HepG2 (cell line): ENCODE results near the gene CPSF6. TPM values are rescaled to one million over a fixed set of nuclear protein-coding genes. Genes with fewer than 3 reads are reported as not detected.

Experiments
- AHR ChIP-seq: IDR thresholded peaks from 2 replicates; pipeline ENCODE4 v1.6.1; 2018; ENCODE audit warnings: missing genetic modification reagents, missing compliant biosample characterization
- ATAD3A ChIP-seq: sonication (generic); formaldehyde crosslinking; IDR thresholded peaks from 2 replicates; pipeline ENCODE4 v1.4.0; 2020; ENCODE audit warnings: missing genetic modification reagents
- ATF7-NPFF ChIP-seq: sonication (generic); formaldehyde crosslinking; IDR thresholded peaks from 2 replicates; pipeline ENCODE4 v1.8.1; 2023; ENCODE audit warnings: mild to moderate bottlenecking, low read depth, missing genetic modification reagents, moderate library complexity
- CAMTA2 ChIP-seq: sonication (generic); formaldehyde crosslinking; IDR thresholded peaks from 2 replicates; pipeline ENCODE4 v1.4.0; 2020; ENCODE audit warnings: mild to moderate bottlenecking, missing genetic modification reagents, borderline replicate concordance
- CBX1 ChIP-seq: IDR thresholded peaks from one replicate; pipeline ENCODE4 v1.6.1; 2016; ENCODE audit warnings: antibody characterized with exemption, low read depth
- FOXK2 ChIP-seq: fragments of 450-650 bp; IDR thresholded peaks from 2 replicates; pipeline ENCODE4 v1.6.1; 2016
- FOXP4 ChIP-seq: sonication (generic); formaldehyde crosslinking; IDR thresholded peaks from 2 replicates; pipeline ENCODE4 v1.4.0; 2020; ENCODE audit warnings: missing genetic modification reagents
- GTF2F1 ChIP-seq: fragments of 150-350 bp; IDR thresholded peaks from 2 replicates; pipeline ENCODE4 v1.6.1; 2014; ENCODE audit warnings: low read length
- HES4 ChIP-seq: sonication (generic); formaldehyde crosslinking; IDR thresholded peaks from 2 replicates; pipeline ENCODE4 v1.9.0; 2021; ENCODE audit warnings: mild to moderate bottlenecking, missing genetic modification reagents, borderline replicate concordance
- MBNL3 ChIP-seq: fragments of 250-450 bp; sonication (Bioruptor Pico); conservative IDR thresholded peaks from 2 replicates; pipeline ENCODE4 v1.8.0; 2022; ENCODE audit warnings: mild to moderate bottlenecking, inconsistent platforms
- NCOA2 ChIP-seq: sonication (generic); formaldehyde crosslinking; IDR thresholded peaks from 2 replicates; pipeline ENCODE4 v1.8.0; 2022; ENCODE audit warnings: inconsistent platforms
- NFRKB ChIP-seq: fragments of 450-650 bp; IDR thresholded peaks from 2 replicates; pipeline ENCODE4 v1.6.1; 2017
- PREB ChIP-seq: sonication (generic); formaldehyde crosslinking; IDR thresholded peaks from 2 replicates; pipeline ENCODE4 v1.4.0; 2020; ENCODE audit warnings: missing genetic modification reagents
- RORA ChIP-seq: sonication (generic); formaldehyde crosslinking; IDR thresholded peaks from 2 replicates; pipeline ENCODE4 v1.5.0; 2020; ENCODE audit warnings: mild to moderate bottlenecking, missing genetic modification reagents, moderate library complexity
- ZBTB46 ChIP-seq: sonication (generic); formaldehyde crosslinking; IDR thresholded peaks from 2 replicates; pipeline ENCODE4 v1.4.0; 2020; ENCODE audit warnings: mild to moderate bottlenecking, missing genetic modification reagents, borderline replicate concordance
- ZEB1 ChIP-seq: IDR thresholded peaks from 2 replicates; pipeline ENCODE4 v1.6.1; 2012; ENCODE audit warnings: mild to moderate bottlenecking, low read depth, inconsistent platforms; ENCODE audit not compliant: insufficient replicate concordance
- ZNF18 ChIP-seq: sonication (generic); formaldehyde crosslinking; IDR thresholded peaks from 2 replicates; pipeline ENCODE4 v1.8.0; 2022; ENCODE audit warnings: mild to moderate bottlenecking, missing genetic modification reagents; ENCODE audit not compliant: insufficient replicate concordance
- ZNF224 ChIP-seq: sonication (generic); formaldehyde crosslinking; IDR thresholded peaks from 2 replicates; pipeline ENCODE4 v1.5.0; 2020; ENCODE audit warnings: mild to moderate bottlenecking, missing genetic modification reagents
- ZNF674 ChIP-seq: sonication (generic); formaldehyde crosslinking; IDR thresholded peaks from 2 replicates; pipeline ENCODE4 v1.5.0; 2020; ENCODE audit warnings: low read depth, mild to moderate bottlenecking, missing genetic modification reagents
- ZNF710 ChIP-seq: sonication (generic); formaldehyde crosslinking; IDR thresholded peaks from 2 replicates; pipeline ENCODE4 v1.5.0; 2020; ENCODE audit warnings: mild to moderate bottlenecking, missing genetic modification reagents, borderline replicate concordance
- ZNF724P ChIP-seq: sonication (generic); formaldehyde crosslinking; IDR thresholded peaks from 2 replicates; pipeline ENCODE4 v1.8.0; 2022; ENCODE audit warnings: missing genetic modification reagents, borderline replicate concordance
- polyA plus RNA-seq, 8 experiments: library from polyadenylated mRNA; depleted of rRNA in 3 of 8; stranded (reverse) in 7 of 8; unstranded in 1 of 8; fragments of >200 nt; fragmentation: Illumina TruSeq in 4 of 8; extraction: Trizol in 4 of 8; gene quantifications; 2 replicates each; pipeline versions ENCODE4 v1.2.1 to v1.2.3, GENCODE V29; 2011 to 2016; ENCODE audit warnings: low read depth in 4 of 8, missing spikeins in 1 of 8, mixed read lengths in 1 of 8; ENCODE audit not compliant: insufficient read depth in 1 of 8
- total RNA-seq, 5 experiments: library from RNA; depleted of rRNA; stranded (reverse); fragments of >200 nt; fragmentation: Illumina TruSeq; extraction: Trizol; gene quantifications; 2 replicates each; pipeline ENCODE4 v1.2.3, GENCODE V29; 2016; ENCODE audit warnings: low read depth in 1 of 5

Gene CPSF6
- total and polyA plus RNA-seq, 2 of the 13 experiments (the other 11 are each of a cell fraction or from before 2014, with no cell fraction given): 41.8 to 71.0 TPM

GRCh38 chr12:69239352-69239921, at the start of gene CPSF6 (continued):
- TF ChIP-seq MBNL3: no peak
- TF ChIP-seq NFRKB: no peak
- no peak for TF ChIP-seq PREB (CRISPR knock-in tag)
- peak; percentile 62 for TF ChIP-seq ZNF18 (CRISPR knock-in tag)
- TF ChIP-seq ZNF224 (CRISPR knock-in tag): no peak
- TF ChIP-seq ZNF674 (CRISPR knock-in tag): no peak
- no peak for TF ChIP-seq GTF2F1
- no peak for TF ChIP-seq AHR
- no peak for TF ChIP-seq ATAD3A (CRISPR knock-in tag)
- no peak for TF ChIP-seq CAMTA2 (CRISPR knock-in tag)
- no peak for TF ChIP-seq CBX1
- no peak for TF ChIP-seq ZNF710
- TF ChIP-seq FOXP4 (CRISPR knock-in tag): no peak; the same call in 1 of the 2 replicates
- 0 out of 2 replicates have a peak, but pooled peaks have one; percentile 28 for TF ChIP-seq HES4 (CRISPR knock-in tag)
- TF ChIP-seq ZBTB46 (CRISPR knock-in tag): no peak
- no peak for TF ChIP-seq RORA (CRISPR knock-in tag)
- no peak; the same call in 1 of the 2 replicates for TF ChIP-seq ATF7-NPFF (CRISPR knock-in tag)
- TF ChIP-seq NCOA2: no peak
- TF ChIP-seq ZNF724P: no peak; the same call in 1 of the 2 replicates
- no peak for TF ChIP-seq FOXK2
- TF ChIP-seq ZEB1: no peak
